Activated CD8-positive, alpha-beta memory T cell treated with anti-CD3 and anti-CD28 coated beads for 1 hour (primary cell): Measurements from ENCODE around the gene CAMLG.
"Not testable (repeated sequence)": the region's sequence is repeated elsewhere in the genome, so short reads cannot be mapped to it uniquely, and the experiment has no call there.

Source experiments
- DNase-seq, 2 donors: peaks; one replicate each; pipeline ENCODE4 v3.0.0-alpha.2; 2020; ENCODE audit warnings: low read depth in 1 of 2; ENCODE audit errors: extremely low read depth in 1 of 2

The CAMLG gene

DNA sequence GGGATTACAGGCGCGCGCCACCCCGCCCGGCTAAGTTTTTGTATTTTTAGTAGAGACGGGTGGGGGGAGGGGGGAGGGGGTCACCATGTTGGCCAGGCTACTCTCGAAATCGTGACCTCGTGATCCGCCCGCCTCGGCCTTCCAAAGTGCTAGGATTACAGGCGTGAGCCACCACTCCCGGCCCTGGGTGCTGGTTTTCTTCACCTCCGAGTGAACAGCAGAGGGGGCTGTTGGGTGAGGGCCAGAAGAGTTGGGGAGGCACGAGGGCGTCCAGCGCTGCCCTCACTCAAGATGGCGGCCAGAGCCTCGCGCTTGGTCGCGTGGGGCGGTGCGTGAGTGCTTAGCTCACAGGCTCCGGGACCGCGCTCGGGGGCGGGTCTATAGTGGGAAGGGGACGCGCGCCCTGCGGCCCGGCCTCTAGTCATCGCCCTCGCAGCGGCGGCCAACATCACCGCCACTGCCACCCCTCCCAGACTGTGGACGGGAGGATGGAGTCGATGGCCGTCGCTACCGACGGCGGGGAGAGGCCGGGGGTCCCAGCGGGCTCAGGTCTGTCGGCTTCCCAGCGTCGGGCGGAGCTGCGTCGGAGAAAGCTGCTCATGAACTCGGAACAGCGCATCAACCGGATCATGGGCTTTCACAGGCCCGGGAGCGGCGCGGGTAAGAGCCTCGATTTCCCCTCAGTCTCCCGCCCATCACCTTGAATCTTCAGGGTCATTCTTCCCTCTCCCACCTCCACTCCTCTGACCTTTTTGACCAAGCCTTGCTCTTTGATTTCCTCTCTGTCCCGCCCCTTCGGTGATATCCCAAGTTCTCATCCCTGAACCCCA is at the start of gene CAMLG:
TSS of gene CAMLG (plus strand) at position 416 of the 830 bp plus-strand sequence. CDS start at position 489, 73 bp downstream.
- DNase-seq: peak; percentile 94 to 97

GRCh38 chr5:134690144-134690543 is 48.2 kb upstream of the CAMLG start:
- DNase-seq: not testable (repeated sequence)

DNA sequence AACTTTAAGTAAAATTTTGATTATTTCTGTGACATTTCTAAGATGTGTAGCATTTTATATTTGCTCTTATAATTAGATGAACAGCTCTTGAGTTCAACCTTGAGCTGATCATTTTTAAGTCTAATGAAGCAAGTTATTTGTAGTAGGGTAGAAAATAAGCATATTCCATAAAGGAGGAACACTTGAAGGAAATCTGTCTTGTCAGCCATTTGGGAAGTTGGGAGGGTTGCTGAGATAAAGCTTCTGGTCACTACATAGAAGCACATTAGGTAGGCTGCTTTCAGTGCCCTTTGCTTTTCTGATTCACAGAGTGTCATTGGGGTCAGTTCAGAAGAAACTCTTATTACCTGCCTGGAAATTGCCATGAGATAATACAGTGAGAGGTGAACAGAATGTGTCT is 45.6 kb upstream of the CAMLG start:
- DNase-seq: no peak

GRCh38 chr5:134708301-134708700 is 30.0 kb upstream of the CAMLG start:
- DNase-seq: no peak

DNA sequence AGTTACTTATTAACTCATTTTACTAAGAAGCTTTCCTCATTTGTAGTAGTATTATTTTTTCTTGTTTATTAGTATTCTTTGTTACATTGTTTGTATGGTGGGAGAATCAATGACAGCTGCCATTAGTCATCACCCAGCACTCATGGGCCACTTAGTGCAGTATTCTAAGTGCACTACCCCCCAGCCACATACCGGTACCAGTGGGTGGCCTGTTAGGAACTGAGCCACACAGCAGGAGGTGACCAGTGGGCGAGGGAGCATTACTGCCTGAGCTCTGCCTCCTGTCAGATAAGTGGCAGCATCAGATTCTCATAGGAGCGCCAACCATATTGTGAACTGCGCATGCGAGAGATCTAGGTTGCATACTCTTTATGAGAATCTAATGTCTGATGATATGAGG is 24.2 kb upstream of the CAMLG start:
- no peak for DNase-seq

DNA sequence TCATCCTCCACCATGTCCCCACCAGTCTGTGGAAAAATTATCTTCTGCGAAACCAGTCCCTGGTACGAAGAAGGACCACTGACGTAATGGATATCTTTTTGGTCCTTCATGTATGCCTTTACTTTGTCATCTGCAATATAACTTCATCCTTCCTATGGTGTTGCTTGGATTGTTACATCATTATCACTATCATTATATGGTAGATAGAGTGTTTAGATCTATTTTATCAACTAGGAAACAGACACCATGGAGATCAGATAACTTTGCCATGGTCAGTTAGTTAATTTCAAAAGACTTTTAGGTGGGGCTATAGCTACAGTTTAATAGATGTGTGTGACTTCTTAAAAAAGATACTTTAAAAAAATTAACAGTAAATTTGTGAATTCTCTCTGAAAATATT is 23.8 kb upstream of the CAMLG start:
- DNase-seq: no peak

DNA sequence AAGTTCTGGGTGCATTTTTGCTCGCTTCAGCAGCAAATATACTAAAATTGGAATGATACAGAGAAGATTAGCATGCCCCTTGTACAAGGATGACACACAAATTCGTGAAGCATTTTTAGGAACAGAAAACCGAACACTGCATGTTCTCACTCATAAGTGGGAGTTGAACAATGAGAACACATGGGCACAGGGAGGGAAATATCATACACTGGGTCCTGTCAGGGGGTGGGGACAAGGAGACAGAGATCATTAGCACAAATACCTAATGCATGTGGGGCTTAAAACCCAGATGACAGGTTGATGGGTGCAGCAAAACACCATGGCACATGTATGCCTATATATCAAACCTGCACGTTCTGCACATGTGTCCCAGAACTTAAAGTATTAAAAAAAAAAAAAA is 22.9 kb upstream of the CAMLG start:
- DNase-seq: not testable (repeated sequence)

- no peak for DNase-seq
These were observed 13.5 kb upstream of the CAMLG start for GRCh38 chr5:134724872-134725271.

GRCh38 chr5:134732819-134733218 is 5.5 kb upstream of the CAMLG start:
- DNase-seq: no peak

DNA sequence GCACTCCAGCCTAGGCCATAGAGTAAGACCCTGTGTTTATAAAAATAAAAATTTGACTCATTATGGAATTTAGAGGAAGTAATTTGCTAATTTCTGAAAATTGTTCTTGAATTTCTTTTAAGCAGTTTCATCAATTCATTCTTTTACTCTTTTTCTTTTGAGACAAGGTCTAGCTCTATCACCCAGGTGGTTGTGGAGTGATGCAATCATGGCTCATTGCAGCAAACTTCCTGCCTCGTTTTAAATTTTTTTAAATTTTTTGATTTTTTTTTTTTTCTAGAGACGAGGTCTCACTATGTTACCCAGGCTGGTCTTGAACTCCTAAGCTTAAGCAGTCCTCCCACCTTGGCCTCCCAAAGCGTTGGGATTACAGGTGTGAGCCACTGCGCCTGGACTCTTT is 3.1 kb upstream of the CAMLG start:
- DNase-seq: no peak

DNA sequence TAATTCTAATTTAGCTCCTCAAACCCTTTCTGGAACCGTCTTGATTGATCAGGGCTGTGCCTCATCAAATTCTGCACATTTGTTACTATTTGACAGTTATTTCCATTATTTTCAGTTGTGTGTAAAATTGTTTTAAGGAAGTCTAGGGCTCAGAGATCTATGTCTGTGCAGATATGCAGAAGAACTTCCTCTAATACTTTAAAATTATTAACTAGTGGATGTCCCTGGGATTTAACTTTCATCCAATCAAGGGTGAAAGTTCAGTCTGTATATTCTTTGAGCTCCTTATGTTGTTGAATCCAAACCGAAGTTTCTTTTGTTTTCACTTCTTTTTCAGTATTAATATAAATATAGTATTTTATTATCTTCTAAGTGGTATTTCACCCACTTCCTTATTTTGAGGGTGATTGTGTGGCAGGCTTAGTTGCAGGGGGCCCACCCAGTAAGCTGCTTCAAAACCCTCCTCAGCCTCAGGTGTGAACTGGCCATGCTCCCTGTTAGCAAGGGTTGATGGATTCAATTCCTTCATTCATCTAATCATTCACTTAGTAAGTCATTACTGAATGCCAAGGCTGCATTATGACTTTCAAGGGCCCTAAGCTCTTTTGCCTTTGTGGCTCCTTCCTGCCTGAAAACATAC is 2.1 kb upstream of the CAMLG start:
- no peak for DNase-seq

GRCh38 chr5:134738963-134739661 is 764 bp downstream of the CAMLG start:
- no peak for DNase-seq

DNA sequence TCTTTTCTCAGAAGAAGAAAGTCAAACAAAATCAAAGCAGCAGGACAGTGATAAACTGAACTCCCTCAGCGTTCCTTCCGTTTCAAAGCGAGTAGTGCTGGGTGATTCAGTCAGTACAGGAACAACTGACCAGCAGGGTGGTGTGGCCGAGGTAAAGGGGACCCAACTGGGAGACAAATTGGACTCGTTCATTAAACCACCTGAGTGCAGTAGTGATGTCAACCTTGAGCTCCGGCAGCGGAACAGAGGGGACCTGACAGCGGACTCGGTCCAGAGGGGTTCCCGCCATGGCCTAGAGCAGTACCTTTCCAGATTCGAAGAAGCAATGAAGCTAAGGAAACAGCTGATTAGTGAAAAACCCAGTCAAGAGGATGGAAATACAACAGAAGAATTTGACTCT is 2.7 kb downstream of the CAMLG start:
- no peak for DNase-seq

DNA sequence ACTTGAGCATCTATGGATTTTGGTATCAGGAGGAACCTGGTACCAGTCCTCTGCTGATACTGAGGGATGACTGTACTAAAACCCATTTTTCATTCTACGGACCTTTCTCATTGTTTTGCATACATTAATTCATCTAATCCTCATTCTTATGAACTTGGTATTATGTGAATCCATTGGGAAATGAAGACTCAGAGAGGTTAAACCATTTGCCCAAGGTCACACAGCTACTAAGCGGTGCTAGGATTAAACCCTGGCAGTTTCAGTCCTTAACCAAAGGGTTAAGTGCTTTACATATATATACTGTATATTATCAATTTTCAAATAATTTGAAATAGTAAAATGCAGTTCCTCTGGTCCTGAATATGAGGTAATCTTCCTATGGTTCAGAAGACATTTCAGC is 3.8 kb downstream of the CAMLG start:
- DNase-seq: no peak

GRCh38 chr5:134749415-134749814 is 11.1 kb downstream of the CAMLG start:
- DNase-seq: no peak

DNA sequence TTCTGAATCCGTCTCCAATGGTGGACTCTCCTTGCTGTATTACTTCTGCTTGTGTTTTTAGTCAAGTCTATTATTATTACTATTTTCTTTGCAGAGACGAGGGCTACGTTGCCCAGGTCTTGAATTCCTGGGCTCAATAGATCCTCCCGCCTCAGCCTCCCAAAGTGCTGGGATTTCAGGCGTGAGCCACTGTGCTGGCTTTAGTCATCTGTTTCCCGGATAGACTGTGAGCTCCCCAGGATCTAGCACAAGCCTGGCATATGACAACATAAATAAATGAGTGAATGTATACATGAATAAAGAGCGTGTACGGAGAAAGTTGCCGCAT is 19.8 kb downstream of the CAMLG start:
- DNase-seq: no peak

GRCh38 chr5:134758504-134759341 is 20.4 kb downstream of the CAMLG start, which contains the start of gene DDX46:
TSS of gene DDX46 (plus strand) at chr5:134758779. CDS start at chr5:134758939, 160 bp downstream.
- peak; percentile 82 to 89 for DNase-seq

GRCh38 chr5:134767528-134768291 is 29.4 kb downstream of the CAMLG start:
- not testable (repeated sequence) for DNase-seq

DNA sequence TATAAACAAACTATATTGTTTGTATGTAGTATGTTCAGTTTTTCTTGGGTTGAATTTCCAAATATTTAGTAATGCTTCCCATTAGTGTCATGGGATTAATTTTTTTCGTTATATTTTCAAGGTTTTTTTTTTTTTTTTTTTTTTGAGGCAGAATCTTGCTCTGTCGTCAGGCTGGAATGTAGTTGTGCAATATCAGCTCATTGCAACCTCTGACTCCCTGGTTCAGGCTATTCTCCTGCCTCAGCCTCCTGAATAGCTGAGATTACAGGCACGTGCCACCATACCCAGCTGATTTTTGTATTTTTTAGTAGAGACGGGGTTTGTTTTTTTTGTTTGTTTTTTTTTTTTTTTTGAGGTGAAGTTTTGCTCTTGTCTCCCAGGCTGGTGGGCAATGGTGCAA is 30.9 kb downstream of the CAMLG start:
- no peak for DNase-seq

- no peak for DNase-seq
These were observed 34.2 kb downstream of the CAMLG start for GRCh38 chr5:134772461-134773125.
